SK-N-SH (cell line): Measurements from ENCODE around the gene APC. TPM values are rescaled to one million over a fixed set of nuclear protein-coding genes. Genes with fewer than 3 reads are reported as not detected.

Experiments
- CHD2 ChIP-seq: fragments of 150-350 bp; IDR thresholded peaks from 2 replicates; pipeline ENCODE4 v1.6.1; 2018; ENCODE audit warnings: low read length; ENCODE audit not compliant: partially characterized antibody
- EP300 ChIP-seq, 2 experiments: IDR thresholded peaks; 2 replicates each; pipeline versions ENCODE4 v1.4.0 to v1.6.1; 2012; ENCODE audit warnings: borderline replicate concordance in 1 of 2, low read depth in 1 of 2, low read length in 1 of 2
- FOSL2 ChIP-seq: IDR thresholded peaks from 2 replicates; pipeline ENCODE4 v1.4.0; 2012; ENCODE audit warnings: low read depth, mild to moderate bottlenecking, moderate library complexity, borderline replicate concordance
- FOXM1 ChIP-seq: IDR thresholded peaks from 2 replicates; pipeline ENCODE4 v1.4.0; 2012; ENCODE audit warnings: low read depth, mild to moderate bottlenecking
- GABPA ChIP-seq: IDR thresholded peaks from 2 replicates; pipeline ENCODE4 v1.4.0; 2012; ENCODE audit warnings: low read depth, mild to moderate bottlenecking
- JUND ChIP-seq: IDR thresholded peaks from 2 replicates; pipeline ENCODE4 v1.4.0; 2012
- MEF2A ChIP-seq: IDR thresholded peaks from 2 replicates; pipeline ENCODE4 v1.4.0; 2012; ENCODE audit warnings: low read depth, borderline replicate concordance
- NFIC ChIP-seq: IDR thresholded peaks from 2 replicates; pipeline ENCODE4 v1.4.0; 2012; ENCODE audit warnings: borderline replicate concordance
- NRF1 ChIP-seq: IDR thresholded peaks from 2 replicates; pipeline ENCODE4 v1.6.1; 2012; ENCODE audit warnings: low read depth, mild to moderate bottlenecking, low read length
- POLR2AphosphoS5 ChIP-seq: IDR thresholded peaks from 2 replicates; pipeline ENCODE4 v1.6.1; 2012; ENCODE audit warnings: low read depth, low read length
- SIN3A ChIP-seq: IDR thresholded peaks from 2 replicates; pipeline ENCODE4 v1.6.1; 2012; ENCODE audit warnings: low read depth, mild to moderate bottlenecking, low read length, moderate library complexity, borderline replicate concordance
- TCF12 ChIP-seq: IDR thresholded peaks from 2 replicates; pipeline ENCODE4 v1.4.0; 2012
- TEAD4 ChIP-seq: IDR thresholded peaks from 2 replicates; pipeline ENCODE4 v1.4.0; 2012; ENCODE audit warnings: mild to moderate bottlenecking, borderline replicate concordance; ENCODE audit not compliant: insufficient read depth
- polyA plus RNA-seq, 3 experiments: library from polyadenylated mRNA; depleted of rRNA; stranded (reverse); fragments of >200 nt; gene quantifications; 2 replicates each; pipeline ENCODE4 v1.2.3, GENCODE V29; 2012
- TF ChIP-seq, protein P1 (sequence below): IDR thresholded peaks from 2 replicates; pipeline ENCODE4 v1.6.1; 2012; ENCODE audit warnings: mild to moderate bottlenecking, low read depth, low read length, moderate library complexity
- TF ChIP-seq, protein P2 (sequence below): fragments of 200-600 bp; sonication (generic); IDR thresholded peaks from 2 replicates; pipeline ENCODE4 v1.6.1; 2017; ENCODE audit warnings: antibody characterized with exemption, mild to moderate bottlenecking, moderate library complexity
- TF ChIP-seq, protein P3 (sequence below): IDR thresholded peaks from 2 replicates; pipeline ENCODE4 v1.4.0; 2012; ENCODE audit warnings: low read depth

The APC gene
- polyA plus RNA-seq, 1 of the 3 experiments (the other 2 are of a cell fraction), result 5.1 TPM

DNA sequence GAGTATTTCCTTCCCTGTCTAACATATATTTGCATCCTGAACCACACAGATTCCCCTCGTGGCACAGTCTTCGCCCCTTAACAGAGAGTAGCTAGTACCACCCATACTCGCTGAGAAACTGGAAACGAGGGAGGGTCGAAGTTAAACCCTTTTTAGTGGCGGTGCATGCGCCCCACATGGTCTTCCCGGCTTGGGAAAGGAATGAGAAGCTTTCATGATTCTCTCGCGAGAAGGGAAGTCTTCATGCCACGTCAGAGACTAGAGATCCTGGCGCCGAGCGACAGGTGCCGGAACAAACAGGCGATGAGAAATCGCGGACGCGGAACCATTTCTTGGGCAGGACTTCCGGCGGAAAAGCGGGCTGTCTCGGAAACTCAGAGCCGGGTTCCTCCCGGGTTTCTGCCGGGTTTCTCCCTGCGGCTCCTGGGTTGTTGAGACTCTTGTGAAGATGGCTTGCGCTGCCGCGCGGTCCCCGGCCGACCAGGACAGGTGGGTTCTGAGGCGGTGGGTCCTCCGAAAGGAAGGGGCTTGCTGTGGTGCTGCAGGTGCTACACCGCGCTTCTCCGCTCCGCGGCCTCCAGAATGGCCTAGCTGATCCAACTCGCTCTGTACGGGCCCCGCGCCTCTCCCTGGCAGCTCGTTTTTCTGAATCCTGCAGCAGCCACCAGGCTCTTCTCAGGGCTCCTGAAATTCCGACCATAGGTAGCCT lies 123.4 kb downstream of the APC start, which contains the start of gene SRP19 (continued):
- TF ChIP-seq, protein P1, sequence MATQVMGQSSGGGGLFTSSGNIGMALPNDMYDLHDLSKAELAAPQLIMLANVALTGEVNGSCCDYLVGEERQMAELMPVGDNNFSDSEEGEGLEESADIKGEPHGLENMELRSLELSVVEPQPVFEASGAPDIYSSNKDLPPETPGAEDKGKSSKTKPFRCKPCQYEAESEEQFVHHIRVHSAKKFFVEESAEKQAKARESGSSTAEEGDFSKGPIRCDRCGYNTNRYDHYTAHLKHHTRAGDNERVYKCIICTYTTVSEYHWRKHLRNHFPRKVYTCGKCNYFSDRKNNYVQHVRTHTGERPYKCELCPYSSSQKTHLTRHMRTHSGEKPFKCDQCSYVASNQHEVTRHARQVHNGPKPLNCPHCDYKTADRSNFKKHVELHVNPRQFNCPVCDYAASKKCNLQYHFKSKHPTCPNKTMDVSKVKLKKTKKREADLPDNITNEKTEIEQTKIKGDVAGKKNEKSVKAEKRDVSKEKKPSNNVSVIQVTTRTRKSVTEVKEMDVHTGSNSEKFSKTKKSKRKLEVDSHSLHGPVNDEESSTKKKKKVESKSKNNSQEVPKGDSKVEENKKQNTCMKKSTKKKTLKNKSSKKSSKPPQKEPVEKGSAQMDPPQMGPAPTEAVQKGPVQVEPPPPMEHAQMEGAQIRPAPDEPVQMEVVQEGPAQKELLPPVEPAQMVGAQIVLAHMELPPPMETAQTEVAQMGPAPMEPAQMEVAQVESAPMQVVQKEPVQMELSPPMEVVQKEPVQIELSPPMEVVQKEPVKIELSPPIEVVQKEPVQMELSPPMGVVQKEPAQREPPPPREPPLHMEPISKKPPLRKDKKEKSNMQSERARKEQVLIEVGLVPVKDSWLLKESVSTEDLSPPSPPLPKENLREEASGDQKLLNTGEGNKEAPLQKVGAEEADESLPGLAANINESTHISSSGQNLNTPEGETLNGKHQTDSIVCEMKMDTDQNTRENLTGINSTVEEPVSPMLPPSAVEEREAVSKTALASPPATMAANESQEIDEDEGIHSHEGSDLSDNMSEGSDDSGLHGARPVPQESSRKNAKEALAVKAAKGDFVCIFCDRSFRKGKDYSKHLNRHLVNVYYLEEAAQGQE, result peak; percentile 5; the same call in 1 of the 2 replicates
- TF ChIP-seq TEAD4 (no peak), FOXM1 (0 out of 2 replicates have a peak, but pooled peaks have one; percentile 25), JUND (no peak), CHD2 (peak; percentile 100), EP300 (IDR thresholded peaks at IDR 0.05; ENCODE audit: borderline replicate concordance in 1 of 2, low read depth in 1 of 2, low read length in 1 of 2) (no peak), MEF2A (no peak), FOSL2 (no peak), NRF1 (no peak), SIN3A (no peak), TCF12 (peak; percentile 19; the same call in 1 of the 2 replicates), POLR2AphosphoS5 (peak; percentile 84), NFIC (no peak; the same call in 1 of the 2 replicates), GABPA (peak; percentile 95)
- TF ChIP-seq, protein P2, sequence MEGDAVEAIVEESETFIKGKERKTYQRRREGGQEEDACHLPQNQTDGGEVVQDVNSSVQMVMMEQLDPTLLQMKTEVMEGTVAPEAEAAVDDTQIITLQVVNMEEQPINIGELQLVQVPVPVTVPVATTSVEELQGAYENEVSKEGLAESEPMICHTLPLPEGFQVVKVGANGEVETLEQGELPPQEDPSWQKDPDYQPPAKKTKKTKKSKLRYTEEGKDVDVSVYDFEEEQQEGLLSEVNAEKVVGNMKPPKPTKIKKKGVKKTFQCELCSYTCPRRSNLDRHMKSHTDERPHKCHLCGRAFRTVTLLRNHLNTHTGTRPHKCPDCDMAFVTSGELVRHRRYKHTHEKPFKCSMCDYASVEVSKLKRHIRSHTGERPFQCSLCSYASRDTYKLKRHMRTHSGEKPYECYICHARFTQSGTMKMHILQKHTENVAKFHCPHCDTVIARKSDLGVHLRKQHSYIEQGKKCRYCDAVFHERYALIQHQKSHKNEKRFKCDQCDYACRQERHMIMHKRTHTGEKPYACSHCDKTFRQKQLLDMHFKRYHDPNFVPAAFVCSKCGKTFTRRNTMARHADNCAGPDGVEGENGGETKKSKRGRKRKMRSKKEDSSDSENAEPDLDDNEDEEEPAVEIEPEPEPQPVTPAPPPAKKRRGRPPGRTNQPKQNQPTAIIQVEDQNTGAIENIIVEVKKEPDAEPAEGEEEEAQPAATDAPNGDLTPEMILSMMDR, result no peak
- TF ChIP-seq, protein P3, sequence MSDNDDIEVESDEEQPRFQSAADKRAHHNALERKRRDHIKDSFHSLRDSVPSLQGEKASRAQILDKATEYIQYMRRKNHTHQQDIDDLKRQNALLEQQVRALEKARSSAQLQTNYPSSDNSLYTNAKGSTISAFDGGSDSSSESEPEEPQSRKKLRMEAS, result peak; percentile 99
- TF ChIP-seq, all 33 proteins: peak for 15
